GM20431 (cell line): Measurements from ENCODE around the gene CDH23.

Experiments used
- in situ Hi-C: fragments of 300-500 bp; cut with MseI, MboI; formaldehyde crosslinking; loops from one replicate; pipeline ENCODE4 v1.15.0; 2020; ENCODE audit warnings: low sequenced_read_pairs; ENCODE audit not compliant: unreplicated experiment

Gene CDH23

DNA sequence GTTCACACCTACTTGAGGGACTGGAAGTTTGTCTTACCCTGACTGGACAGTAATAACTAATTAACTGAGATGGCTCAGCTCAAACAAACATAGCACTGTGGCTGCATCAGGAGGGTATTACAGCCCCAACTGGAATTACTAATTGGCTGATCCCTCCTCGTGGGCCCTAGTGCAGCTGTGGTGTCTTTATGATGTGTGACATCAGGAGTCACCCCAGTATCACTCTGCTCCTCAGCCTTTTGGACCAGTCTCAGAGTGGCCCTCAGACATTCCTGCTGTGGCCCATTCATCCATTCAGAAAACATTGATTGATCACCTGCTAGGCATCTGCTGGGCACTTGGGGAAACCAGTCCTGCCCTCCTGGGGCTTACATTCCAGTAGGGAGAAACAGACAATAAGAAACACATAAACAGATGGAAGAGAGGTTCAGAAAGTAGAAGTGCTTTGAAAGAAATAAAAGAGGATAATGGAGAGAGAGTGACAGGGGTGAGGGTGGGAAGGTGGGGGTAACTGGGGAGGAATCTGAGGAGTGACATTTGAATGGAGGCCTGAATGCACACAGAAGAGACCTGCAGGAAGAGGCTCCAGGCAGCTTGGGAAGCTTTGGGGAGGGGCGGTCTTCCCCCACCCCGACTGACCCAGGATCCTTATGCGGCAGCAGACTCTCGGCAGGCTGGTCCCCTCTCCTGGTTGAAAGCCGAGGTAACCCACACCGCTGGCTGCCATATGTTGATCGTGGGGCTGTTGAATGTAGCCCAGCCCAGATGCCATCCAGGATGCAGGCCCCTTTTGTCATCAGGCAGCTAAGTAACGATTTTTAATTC, 209.7 kb downstream of the CDH23 start:
- in situ Hi-C loops: no loop called here

- in situ Hi-C loops: no loop called here
Measured at GRCh38 chr10:71607082-71607443, 210.3 kb downstream of the CDH23 start.

DNA sequence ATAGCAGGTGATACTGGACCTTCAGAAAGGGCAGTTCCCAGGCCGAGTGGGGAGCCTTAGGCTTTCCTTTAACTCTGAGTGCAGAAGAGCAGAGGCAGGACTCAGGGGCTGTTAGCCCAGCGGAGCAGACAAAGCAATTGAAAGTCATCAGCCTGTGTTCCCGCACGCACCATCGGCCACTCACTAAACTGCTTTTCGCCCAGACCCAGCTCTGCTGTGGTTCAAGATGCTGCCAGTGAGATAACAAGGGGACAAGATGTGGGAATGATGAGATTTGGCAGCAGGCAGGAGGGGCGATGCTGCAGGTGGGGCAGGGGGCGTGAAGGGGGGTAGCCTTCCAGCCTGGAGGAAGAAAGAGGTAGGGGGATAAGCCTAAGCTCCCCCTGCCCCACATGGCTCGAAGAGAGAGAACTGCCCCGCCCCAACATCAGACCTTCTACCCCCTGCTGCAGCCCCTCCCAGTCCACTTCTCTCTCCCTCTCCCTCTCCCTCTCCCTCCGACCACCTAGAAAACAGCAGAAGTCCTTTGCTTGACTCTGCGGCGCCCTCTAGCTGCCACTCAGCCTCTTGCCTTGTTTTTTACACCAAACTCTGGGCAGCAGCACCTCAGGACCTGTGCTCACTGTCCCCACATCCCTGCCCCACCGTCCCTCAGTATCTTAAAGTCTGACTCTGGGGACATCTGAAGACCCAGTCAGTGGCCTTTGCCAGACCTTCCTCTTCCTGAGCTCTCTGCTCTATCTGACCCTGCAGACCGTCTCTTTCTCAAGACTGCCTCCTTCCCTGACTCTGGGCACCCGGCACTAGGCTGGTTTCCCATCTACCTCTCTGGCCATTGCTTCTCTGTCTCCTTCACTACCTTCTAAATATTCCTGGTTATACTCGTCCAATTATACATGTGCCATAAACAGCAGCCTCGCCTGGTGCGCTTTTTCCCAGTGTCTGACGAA, 212.4 kb downstream of the CDH23 start:
- in situ Hi-C loops: no loop called here

- in situ Hi-C loops: no loop called here
Measured at GRCh38 chr10:71610651-71611050, 213.9 kb downstream of the CDH23 start.

DNA sequence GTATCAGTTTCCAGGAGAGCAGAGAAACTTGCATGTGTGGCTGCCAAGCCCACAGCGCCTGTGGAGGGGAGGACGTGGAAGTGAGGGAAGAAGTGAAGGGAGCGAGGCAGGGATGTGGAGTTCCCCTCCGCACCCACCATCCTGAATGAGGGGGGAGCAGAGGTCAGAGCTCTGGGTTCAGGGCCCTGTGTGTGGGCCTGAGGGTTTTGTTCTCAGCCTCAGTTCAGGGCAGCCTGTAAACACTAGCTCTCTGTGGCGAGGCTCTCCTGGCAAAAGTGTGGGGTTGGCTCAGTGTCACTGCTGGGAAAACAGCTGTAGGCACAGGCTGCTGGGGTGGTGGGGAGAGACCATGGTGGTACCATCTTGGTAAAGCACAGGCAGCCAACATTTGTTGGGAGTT, 214.4 kb downstream of the CDH23 start:
- in situ Hi-C loops: no loop called here

DNA sequence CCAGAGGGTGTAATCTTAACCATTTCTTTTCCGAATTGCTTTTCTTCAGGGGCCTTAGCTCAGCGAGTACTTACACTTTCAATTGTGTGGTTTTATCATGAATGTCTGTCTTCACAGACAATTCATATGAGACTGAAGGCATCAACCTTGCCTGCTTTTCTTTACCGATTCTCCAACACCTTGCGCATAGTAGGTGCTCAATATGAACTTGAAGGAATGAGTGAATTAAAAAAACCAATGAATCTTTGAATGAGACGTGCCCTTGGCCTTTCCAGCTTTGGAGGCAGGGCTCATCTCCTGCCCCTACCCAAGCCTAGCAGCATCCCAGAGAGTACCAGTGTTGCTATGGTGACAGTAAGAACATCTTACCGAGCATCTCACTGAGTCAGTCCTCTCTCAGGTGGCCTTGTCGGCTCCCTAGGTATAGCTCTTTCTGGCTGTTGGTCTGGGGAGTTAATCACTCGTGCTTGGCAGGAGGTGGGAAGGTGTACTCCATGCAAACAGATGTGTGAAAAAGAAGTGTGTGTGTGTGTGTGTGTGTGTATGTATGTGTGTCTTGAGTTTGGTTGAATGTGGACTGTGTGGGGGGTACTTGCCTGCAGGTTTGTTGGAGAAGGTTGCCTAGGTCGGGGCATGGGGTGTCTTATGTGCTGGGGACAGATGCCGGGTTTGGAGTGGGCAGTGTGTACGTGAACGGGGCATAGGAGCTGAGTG, 215.1 kb downstream of the CDH23 start:
- in situ Hi-C loops: no loop called here

GRCh38 chr10:71613261-71613777, 216.6 kb downstream of the CDH23 start:
- in situ Hi-C loops: no loop called here

- in situ Hi-C loops: no loop called here
Measured at GRCh38 chr10:71613877-71614276, 217.2 kb downstream of the CDH23 start.

- in situ Hi-C loops: no loop called here
Measured at GRCh38 chr10:71614946-71615345, 218.2 kb downstream of the CDH23 start.

GRCh38 chr10:71615538-71616329, 219.0 kb downstream of the CDH23 start:
- in situ Hi-C loops: no loop called here

DNA sequence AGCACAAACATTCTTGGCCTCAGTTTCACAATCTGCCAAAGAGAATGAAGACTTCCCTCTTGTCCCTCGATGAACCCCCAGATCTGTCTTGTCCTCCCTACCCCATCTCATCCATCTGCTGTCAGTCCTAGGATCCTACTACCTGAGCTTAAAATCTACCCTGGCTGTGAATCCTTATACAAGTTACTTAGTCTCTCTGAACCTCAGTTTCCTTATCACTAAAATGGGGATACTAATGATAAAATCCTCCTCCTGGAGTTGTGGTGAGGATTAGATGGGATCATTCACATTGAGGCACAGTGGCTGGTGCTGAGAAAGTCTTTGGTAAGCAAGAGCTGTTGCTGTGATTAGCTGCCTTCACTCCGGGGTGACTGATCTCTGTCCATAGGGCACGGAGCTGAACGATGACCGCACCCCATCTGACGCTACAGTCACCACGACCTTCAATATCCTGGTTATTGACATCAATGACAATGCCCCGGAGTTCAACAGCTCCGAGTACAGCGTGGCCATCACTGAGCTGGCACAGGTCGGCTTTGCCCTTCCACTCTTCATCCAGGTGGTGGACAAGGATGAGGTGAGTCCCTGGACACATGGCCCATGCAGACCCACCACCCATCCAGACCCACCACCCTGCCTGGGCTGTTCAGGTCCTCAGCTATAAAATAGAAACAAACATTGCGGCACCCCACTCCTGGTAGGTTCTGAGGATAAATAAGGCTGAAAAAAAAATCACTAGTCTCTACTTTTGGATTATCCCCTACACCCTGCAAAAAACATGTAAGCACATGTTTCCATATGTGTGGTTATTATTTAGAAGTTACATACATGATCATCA, 220.3 kb downstream of the CDH23 start:
- in situ Hi-C loops: no loop called here

GRCh38 chr10:71618176-71618575, 221.5 kb downstream of the CDH23 start:
- in situ Hi-C loops: no loop called here

GRCh38 chr10:71618598-71618997, 221.9 kb downstream of the CDH23 start:
- in situ Hi-C loops: no loop called here

DNA sequence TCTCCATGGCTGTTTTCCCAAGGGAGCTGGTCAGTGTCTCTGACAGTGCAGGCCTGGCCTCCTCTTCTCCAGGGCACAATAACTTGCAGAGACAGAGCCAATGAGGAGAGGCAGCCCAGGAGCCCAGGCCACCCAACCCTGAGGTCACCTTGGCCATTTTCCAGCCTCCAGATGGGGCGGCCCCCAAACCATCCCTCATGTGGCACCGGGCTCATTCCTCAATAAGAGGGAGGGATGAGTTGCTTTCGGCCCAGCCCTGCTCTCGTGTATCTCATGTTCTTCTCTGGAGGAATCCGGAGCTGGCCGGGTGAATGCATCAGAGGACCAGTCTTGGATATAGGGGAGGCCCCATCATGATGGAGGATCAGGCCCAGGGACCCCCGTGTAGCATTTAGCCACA, 223.9 kb downstream of the CDH23 start:
- in situ Hi-C loops: no loop called here

GRCh38 chr10:71621231-71622153, 224.8 kb downstream of the CDH23 start:
- in situ Hi-C loops: no loop called here

- in situ Hi-C loops: no loop called here
Measured at GRCh38 chr10:71622154-71622526, 225.4 kb downstream of the CDH23 start.

- in situ Hi-C loops: no loop called here
Measured at GRCh38 chr10:71622616-71623015, 225.9 kb downstream of the CDH23 start.
